GM12874 (cell line): ENCODE data around the gene ICAM4.
A peak's percentile ranks its signal among the peaks of the same experiment; 100 is the strongest.

Source experiments
- CTCF ChIP-seq: IDR thresholded peaks from 2 replicates; pipeline ENCODE4 v1.5.1; 2011; ENCODE audit warnings: low read depth, mild to moderate bottlenecking, control low read depth, low read length, moderate library complexity; ENCODE audit not compliant: insufficient read depth

ICAM4 gene

GRCh38 chr19:10294368-10294697 is 7.6 kb downstream of the ICAM4 start:
- TF ChIP-seq CTCF: no peak

- TF ChIP-seq CTCF: peak; percentile 36
These were observed 8.6 kb downstream of the ICAM4 start for GRCh38 chr19:10295305-10295846.

- TF ChIP-seq CTCF: no peak
These were observed 9.3 kb downstream of the ICAM4 start for GRCh38 chr19:10295847-10296591.

GRCh38 chr19:10299545-10300458 is 13.0 kb downstream of the ICAM4 start:
- TF ChIP-seq CTCF: no peak

- no peak for TF ChIP-seq CTCF
These were observed 18.5 kb downstream of the ICAM4 start for GRCh38 chr19:10305139-10305806.

- no peak for TF ChIP-seq CTCF
These were observed 19.6 kb downstream of the ICAM4 start for GRCh38 chr19:10306327-10306726.

- no peak for TF ChIP-seq CTCF
These were observed 22.7 kb downstream of the ICAM4 start, which contains the start of gene ZGLP1 for GRCh38 chr19:10309423-10309822. Gene ZGLP1, minus strand, starts transcription at chr19:10309815.
